ENCODE measurements around the gene S1PR3. TPM values are rescaled to one million over a fixed set of nuclear protein-coding genes. Genes with fewer than 3 reads are reported as not detected.

The S1PR3 gene
- total RNA-seq, 1 experiment from 2014 or later: 23.3 TPM

- TF ChIP-seq CTCF (conservative IDR thresholded peaks at IDR 0.05) (no peak), EZH2 (IDR thresholded peaks at IDR 0.05; ENCODE audit: low read depth) (no peak)
- no peaks in the 10 kb centered on the region for H3F3A ChIP-seq (ENCODE audit: insufficient read depth, low read depth)
- H3K36me3 ChIP-seq (ENCODE audit: low read depth): no peaks in the 10 kb centered on the region
- CTCF ChIA-PET: no interaction called here
- H3K9me3 ChIP-seq (ENCODE audit: insufficient read depth, low read depth): peaks cover 5% of the 10 kb centered on the region
- no peaks in the 10 kb centered on the region for H4K20me1 ChIP-seq (ENCODE audit: insufficient read depth)
- no peaks in the 10 kb centered on the region for H3K9me2 ChIP-seq (ENCODE audit: insufficient read depth)
- H3K79me2 ChIP-seq (ENCODE audit: low read depth): no peaks in the 10 kb centered on the region
- no peak overlapping the region for H2AFZ ChIP-seq
- BruUV-seq (replicated peaks): no TSS peak
- POLR2A ChIA-PET (ENCODE audit: unreplicated experiment): no interaction called here
- no peak for DNase-seq
- no peak overlapping the region for H3K27ac ChIP-seq
- H3K27me3 ChIP-seq (ENCODE audit: insufficient read depth, low read depth): no peaks in the 10 kb centered on the region
- H3K4me3 ChIP-seq: no peak overlapping the region
- no peak overlapping the region for H3K4me2 ChIP-seq
- intact Hi-C loops (cut with micrococcal nuclease; ENCODE audit: unreplicated experiment): no loop called here
- H3K4me1 ChIP-seq (replicated peaks; ENCODE audit: insufficient read depth): no peaks in the 10 kb centered on the region
Observed at GRCh38 chr9:89032173-89032572, 40.9 kb downstream of the S1PR3 start.

- BruUV-seq (replicated peaks): no TSS peak
- CTCF ChIA-PET: interaction anchor here (0.6 kb wide), 1 partner anchor 10 kb away, joined by 11 read pairs; no protein-coding TSS in a partner anchor
Observed at GRCh38 chr9:89032661-89033060, 41.4 kb downstream of the S1PR3 start.

GRCh38 chr9:89036383-89036782 is 45.1 kb downstream of the S1PR3 start:
- Histone ChIP-seq H3K9me3 (ENCODE audit: insufficient read depth, low read depth) (0 out of 2 replicates have a peak, but pooled peaks cover 2% of the 10 kb centered on the region), H3K4me1 (replicated peaks; ENCODE audit: insufficient read depth) (no peaks in the 10 kb centered on the region), H2AFZ (no peak overlapping the region), H4K20me1 (ENCODE audit: insufficient read depth) (no peaks in the 10 kb centered on the region), H3K27ac (no peak overlapping the region), H3K9me2 (ENCODE audit: insufficient read depth) (no peaks in the 10 kb centered on the region), H3F3A (ENCODE audit: insufficient read depth, low read depth) (no peaks in the 10 kb centered on the region), H3K27me3 (ENCODE audit: insufficient read depth, low read depth) (no peaks in the 10 kb centered on the region), H3K4me3 (no peak overlapping the region), H3K79me2 (ENCODE audit: low read depth) (no peaks in the 10 kb centered on the region), H3K36me3 (ENCODE audit: low read depth) (no peaks in the 10 kb centered on the region), H3K4me2 (no peak overlapping the region)
- POLR2A ChIA-PET (ENCODE audit: unreplicated experiment): no interaction called here
- TF ChIP-seq EZH2 (IDR thresholded peaks at IDR 0.05; ENCODE audit: low read depth) (no peak), CTCF (conservative IDR thresholded peaks at IDR 0.05) (no peak)
- CTCF ChIA-PET: no interaction called here
- DNase-seq: no peak
- no TSS peak for BruUV-seq (replicated peaks)
- intact Hi-C loops (cut with micrococcal nuclease; ENCODE audit: unreplicated experiment): no loop called here

More at GRCh38 chr9:89032661-89033060, 41.4 kb downstream of the S1PR3 start:
- Histone ChIP-seq H3K36me3 (ENCODE audit: low read depth) (no peaks in the 10 kb centered on the region), H3K27ac (no peak overlapping the region), H4K20me1 (ENCODE audit: insufficient read depth) (no peaks in the 10 kb centered on the region), H3F3A (ENCODE audit: insufficient read depth, low read depth) (no peaks in the 10 kb centered on the region), H3K9me2 (ENCODE audit: insufficient read depth) (no peaks in the 10 kb centered on the region), H3K4me2 (no peak overlapping the region), H3K27me3 (ENCODE audit: insufficient read depth, low read depth) (no peaks in the 10 kb centered on the region), H3K4me1 (replicated peaks; ENCODE audit: insufficient read depth) (no peaks in the 10 kb centered on the region), H3K79me2 (ENCODE audit: low read depth) (no peaks in the 10 kb centered on the region), H2AFZ (no peak overlapping the region), H3K9me3 (ENCODE audit: insufficient read depth, low read depth) (peaks cover 5% of the 10 kb centered on the region), H3K4me3 (no peak overlapping the region)
- intact Hi-C loops (cut with micrococcal nuclease; ENCODE audit: unreplicated experiment): no loop called here
- TF ChIP-seq CTCF (conservative IDR thresholded peaks at IDR 0.05): no peak
- TF ChIP-seq EZH2 (IDR thresholded peaks at IDR 0.05; ENCODE audit: low read depth): no peak
- POLR2A ChIA-PET (ENCODE audit: unreplicated experiment): no interaction called here
- no peak for DNase-seq

Measured in PC-9 (cell line).